Measurements from ENCODE around the gene NUB1. TPM values are rescaled to one million over a fixed set of nuclear protein-coding genes. Genes with fewer than 3 reads are reported as not detected.

Gene NUB1
- total RNA-seq, 1 donor from 2014 or later = 61.7 TPM

- no peak overlapping the region for H3K27ac Mint-ChIP-seq (ENCODE audit: unreplicated experiment)
- H3K36me3 Mint-ChIP-seq (ENCODE audit: unreplicated experiment) = peaks cover 2% of the 10 kb centered on the region
- no peak overlapping the region for H3K4me3 Mint-ChIP-seq (ENCODE audit: unreplicated experiment)
- TF ChIP-seq CTCF (IDR thresholded peaks at IDR 0.05) = no peak
- H3K4me1 Mint-ChIP-seq (ENCODE audit: unreplicated experiment) = peaks cover 3% of the 10 kb centered on the region
- peaks cover 6% of the 10 kb centered on the region for H3K9me3 Mint-ChIP-seq (ENCODE audit: unreplicated experiment)
- no peak for DNase-seq (ENCODE audit: extremely low spot score, unreplicated experiment)
- peaks cover 69% of the 10 kb centered on the region for H3K27me3 Mint-ChIP-seq (ENCODE audit: unreplicated experiment)
These were observed 73.9 kb downstream of the NUB1 start for GRCh38 chr7:151415375-151416105.

GRCh38 chr7:151416112-151416940, 74.7 kb downstream of the NUB1 start:
- DNase-seq (ENCODE audit: extremely low spot score, unreplicated experiment) = no peak
- H3K4me3 Mint-ChIP-seq (ENCODE audit: unreplicated experiment) = no peak overlapping the region
- H3K27ac Mint-ChIP-seq (ENCODE audit: unreplicated experiment) = no peak overlapping the region
- peaks cover 7% of the 10 kb centered on the region for H3K9me3 Mint-ChIP-seq (ENCODE audit: unreplicated experiment)
- TF ChIP-seq CTCF (IDR thresholded peaks at IDR 0.05) = no peak
- H3K36me3 Mint-ChIP-seq (ENCODE audit: unreplicated experiment) = peaks cover 3% of the 10 kb centered on the region
- no peaks in the 10 kb centered on the region for H3K4me1 Mint-ChIP-seq (ENCODE audit: unreplicated experiment)
- H3K27me3 Mint-ChIP-seq (ENCODE audit: unreplicated experiment) = peaks cover 66% of the 10 kb centered on the region

- Mint-ChIP-seq H3K4me3 (ENCODE audit: unreplicated experiment) (no peak overlapping the region), H3K4me1 (ENCODE audit: unreplicated experiment) (no peaks in the 10 kb centered on the region), H3K36me3 (ENCODE audit: unreplicated experiment) (peaks cover 3% of the 10 kb centered on the region), H3K27ac (ENCODE audit: unreplicated experiment) (no peak overlapping the region), H3K27me3 (ENCODE audit: unreplicated experiment) (peaks cover 61% of the 10 kb centered on the region), H3K9me3 (ENCODE audit: unreplicated experiment) (peaks cover 11% of the 10 kb centered on the region)
- TF ChIP-seq CTCF (IDR thresholded peaks at IDR 0.05) = no peak
- DNase-seq (ENCODE audit: extremely low spot score, unreplicated experiment) = no peak
These were observed 75.3 kb downstream of the NUB1 start for GRCh38 chr7:151416941-151417315.

GRCh38 chr7:151420144-151420543, 78.5 kb downstream of the NUB1 start:
- Mint-ChIP-seq H3K27me3 (ENCODE audit: unreplicated experiment) (peaks cover 50% of the 10 kb centered on the region), H3K9me3 (ENCODE audit: unreplicated experiment) (peaks cover 16% of the 10 kb centered on the region), H3K36me3 (ENCODE audit: unreplicated experiment) (peaks cover 3% of the 10 kb centered on the region), H3K4me3 (ENCODE audit: unreplicated experiment) (no peak overlapping the region), H3K4me1 (ENCODE audit: unreplicated experiment) (no peaks in the 10 kb centered on the region), H3K27ac (ENCODE audit: unreplicated experiment) (no peak overlapping the region)
- no peak for TF ChIP-seq CTCF (IDR thresholded peaks at IDR 0.05)
- DNase-seq (ENCODE audit: extremely low spot score, unreplicated experiment) = no peak

- H3K4me1 Mint-ChIP-seq (ENCODE audit: unreplicated experiment) = peaks cover 16% of the 10 kb centered on the region
- no peak overlapping the region for H3K4me3 Mint-ChIP-seq (ENCODE audit: unreplicated experiment)
- H3K36me3 Mint-ChIP-seq (ENCODE audit: unreplicated experiment) = peaks cover 3% of the 10 kb centered on the region
- H3K27me3 Mint-ChIP-seq (ENCODE audit: unreplicated experiment) = peaks cover 30% of the 10 kb centered on the region
- no peak for TF ChIP-seq CTCF (IDR thresholded peaks at IDR 0.05)
- no peak for DNase-seq (ENCODE audit: extremely low spot score, unreplicated experiment)
- H3K9me3 Mint-ChIP-seq (ENCODE audit: unreplicated experiment) = peaks cover 16% of the 10 kb centered on the region
- no peak overlapping the region for H3K27ac Mint-ChIP-seq (ENCODE audit: unreplicated experiment)
These were observed 80.6 kb downstream of the NUB1 start for GRCh38 chr7:151422212-151422611.
